Kidney epithelial cell (primary cell): Measurements from ENCODE around the gene NOTUM. TPM values are rescaled to one million over a fixed set of nuclear protein-coding genes. Genes with fewer than 3 reads are reported as not detected.

ENCODE experiments used
- DNase-seq: peaks from one replicate; pipeline ENCODE4 v3.0.0-alpha.2; 2010; ENCODE audit warnings: low read depth
- H3K27me3 ChIP-seq: 2 replicates; pipeline ENCODE4 v1.6.0; 2011; ENCODE audit warnings: low read length; ENCODE audit not compliant: control insufficient read depth, insufficient read depth
- H3K36me3 ChIP-seq: 2 replicates; pipeline ENCODE4 v1.5.1; 2011; ENCODE audit warnings: low read length; ENCODE audit not compliant: control insufficient read depth, insufficient read depth
- H3K4me3 ChIP-seq: 2 replicates; pipeline ENCODE4 v1.5.1; 2011; ENCODE audit warnings: low read depth, mild to moderate bottlenecking, control low read depth, low read length
- total RNA-seq: library from RNA; depleted of rRNA; stranded (reverse); fragments of >200 nt; gene quantifications from 2 replicates; pipeline ENCODE4 v1.2.3, GENCODE V29; 2015
- TF ChIP-seq, protein P1 (sequence below): IDR thresholded peaks from 2 replicates; pipeline ENCODE4 v1.5.1; 2011; ENCODE audit warnings: mild to moderate bottlenecking, moderate library complexity, low read length, control low read depth, inconsistent platforms; ENCODE audit not compliant: insufficient read depth, poor library complexity, severe bottlenecking

NOTUM gene
- total RNA-seq, 1 donor from 2014 or later = 0.17 TPM

DNA sequence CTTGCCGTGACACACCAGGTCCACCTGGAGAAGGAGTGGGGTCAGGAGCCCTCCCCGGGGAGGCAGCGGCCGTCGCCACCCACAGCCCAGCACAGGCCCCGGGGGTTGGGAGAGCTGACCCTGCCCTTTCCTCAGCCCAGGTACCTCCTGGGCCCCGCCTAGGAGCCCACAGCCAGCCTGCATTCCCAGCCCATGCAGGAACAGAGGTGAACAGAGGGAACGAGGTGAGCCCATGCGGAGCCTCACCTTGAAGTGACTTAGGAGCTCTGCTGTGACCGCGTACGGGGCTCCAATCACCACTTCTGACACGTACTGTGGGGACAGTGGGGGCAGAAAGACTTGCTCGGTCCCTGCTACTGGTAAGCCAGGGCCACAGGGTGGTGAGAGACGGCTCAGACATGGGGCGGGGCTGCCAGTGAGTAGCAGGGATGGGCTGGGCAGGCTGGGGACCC lies 55.5 kb downstream of the NOTUM start:
- no peak for DNase-seq
- no peaks in the 10 kb centered on the region for H3K36me3 ChIP-seq

DNA sequence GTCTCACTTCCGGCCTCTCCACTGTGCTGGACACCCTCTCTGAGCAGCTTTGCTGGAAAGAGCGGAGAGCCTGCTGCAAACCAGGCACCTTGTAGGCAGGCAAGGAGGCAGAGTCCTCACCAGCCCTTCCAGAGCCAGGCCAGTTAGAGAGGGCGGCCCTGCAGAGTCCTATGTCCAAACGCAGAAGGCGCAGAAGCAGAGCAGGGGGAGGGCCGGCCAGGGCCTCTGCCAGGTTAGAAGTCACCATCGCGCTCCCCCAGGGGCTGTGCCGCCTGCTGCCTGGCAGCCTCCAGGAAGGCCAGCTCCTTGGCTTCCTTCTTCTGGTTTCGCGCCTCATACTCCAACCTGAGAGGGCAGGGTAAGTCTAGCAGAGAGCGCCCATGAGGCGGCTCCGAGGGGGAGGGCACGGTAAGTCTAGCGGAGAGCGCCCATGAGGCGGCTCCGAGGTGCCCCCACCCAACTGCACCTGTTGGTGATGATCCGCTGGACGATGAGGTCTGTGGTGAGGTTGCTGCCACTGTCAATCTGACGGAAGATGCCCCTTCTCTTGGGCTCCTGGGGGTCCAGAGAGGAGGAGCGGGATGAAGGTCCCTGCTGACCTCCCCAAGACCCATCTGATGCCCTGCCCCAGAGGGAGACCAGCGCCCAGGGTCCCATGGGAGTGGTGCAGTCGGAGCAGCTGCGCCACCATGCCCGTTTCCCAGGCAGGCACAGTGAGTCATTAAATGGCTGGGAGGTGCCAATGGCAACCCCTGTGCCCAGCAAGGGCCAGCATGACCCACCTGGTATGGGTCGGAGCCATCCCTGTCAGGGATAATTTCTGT lies 56.2 kb downstream of the NOTUM start:
- TF ChIP-seq, protein P1, sequence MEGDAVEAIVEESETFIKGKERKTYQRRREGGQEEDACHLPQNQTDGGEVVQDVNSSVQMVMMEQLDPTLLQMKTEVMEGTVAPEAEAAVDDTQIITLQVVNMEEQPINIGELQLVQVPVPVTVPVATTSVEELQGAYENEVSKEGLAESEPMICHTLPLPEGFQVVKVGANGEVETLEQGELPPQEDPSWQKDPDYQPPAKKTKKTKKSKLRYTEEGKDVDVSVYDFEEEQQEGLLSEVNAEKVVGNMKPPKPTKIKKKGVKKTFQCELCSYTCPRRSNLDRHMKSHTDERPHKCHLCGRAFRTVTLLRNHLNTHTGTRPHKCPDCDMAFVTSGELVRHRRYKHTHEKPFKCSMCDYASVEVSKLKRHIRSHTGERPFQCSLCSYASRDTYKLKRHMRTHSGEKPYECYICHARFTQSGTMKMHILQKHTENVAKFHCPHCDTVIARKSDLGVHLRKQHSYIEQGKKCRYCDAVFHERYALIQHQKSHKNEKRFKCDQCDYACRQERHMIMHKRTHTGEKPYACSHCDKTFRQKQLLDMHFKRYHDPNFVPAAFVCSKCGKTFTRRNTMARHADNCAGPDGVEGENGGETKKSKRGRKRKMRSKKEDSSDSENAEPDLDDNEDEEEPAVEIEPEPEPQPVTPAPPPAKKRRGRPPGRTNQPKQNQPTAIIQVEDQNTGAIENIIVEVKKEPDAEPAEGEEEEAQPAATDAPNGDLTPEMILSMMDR = no peak
- H3K4me3 ChIP-seq = no peak overlapping the region
- H3K36me3 ChIP-seq = peaks cover under 1% of the 10 kb centered on the region
- no peak for DNase-seq
- peaks cover 13% of the 10 kb centered on the region for H3K27me3 ChIP-seq

More for the DNA sequence above, 55.5 kb downstream of the NOTUM start:
- H3K27me3 ChIP-seq = peaks cover 13% of the 10 kb centered on the region
- TF ChIP-seq, protein P1 = no peak
- H3K4me3 ChIP-seq = no peak overlapping the region

DNA sequence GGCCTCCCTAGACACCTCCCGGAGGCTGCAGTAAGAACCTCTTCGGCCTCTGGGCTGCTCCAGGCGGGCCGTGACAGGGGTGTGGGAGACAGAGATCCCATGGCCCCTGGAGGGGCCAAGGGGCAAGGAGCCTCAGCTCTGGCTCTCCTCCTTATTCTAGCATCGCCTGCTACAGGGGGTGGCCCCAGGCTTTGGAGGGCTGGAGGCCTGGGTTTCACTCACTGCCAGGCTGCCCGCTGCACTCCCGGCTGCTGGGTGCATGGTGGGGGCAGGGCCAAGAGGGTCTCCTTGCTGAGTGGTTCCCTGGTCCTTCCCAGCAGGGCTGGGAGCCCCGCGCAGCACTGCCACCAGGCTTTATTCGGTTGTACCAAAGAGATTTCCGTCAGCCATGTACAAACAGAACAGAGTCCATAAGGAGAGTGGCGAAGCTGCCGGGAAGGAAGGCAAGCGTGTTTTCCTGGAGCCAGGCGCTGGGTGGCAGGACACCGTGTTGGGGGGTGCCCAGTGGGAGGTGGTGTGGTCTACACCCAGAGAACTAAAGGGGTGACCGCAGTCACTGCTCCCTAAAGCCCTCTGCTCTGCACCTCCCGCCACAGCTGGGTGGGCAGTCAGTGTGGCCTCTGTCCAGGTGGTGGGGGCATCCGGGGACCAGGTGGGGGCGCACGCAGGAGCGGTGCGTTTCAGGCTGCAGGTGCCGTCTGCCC lies 56.9 kb downstream of the NOTUM start:
- H3K4me3 ChIP-seq = no peak overlapping the region
- DNase-seq = no peak
- H3K36me3 ChIP-seq = peaks cover 4% of the 10 kb centered on the region
- H3K27me3 ChIP-seq = peaks cover 13% of the 10 kb centered on the region
- TF ChIP-seq, protein P1 = no peak

DNA sequence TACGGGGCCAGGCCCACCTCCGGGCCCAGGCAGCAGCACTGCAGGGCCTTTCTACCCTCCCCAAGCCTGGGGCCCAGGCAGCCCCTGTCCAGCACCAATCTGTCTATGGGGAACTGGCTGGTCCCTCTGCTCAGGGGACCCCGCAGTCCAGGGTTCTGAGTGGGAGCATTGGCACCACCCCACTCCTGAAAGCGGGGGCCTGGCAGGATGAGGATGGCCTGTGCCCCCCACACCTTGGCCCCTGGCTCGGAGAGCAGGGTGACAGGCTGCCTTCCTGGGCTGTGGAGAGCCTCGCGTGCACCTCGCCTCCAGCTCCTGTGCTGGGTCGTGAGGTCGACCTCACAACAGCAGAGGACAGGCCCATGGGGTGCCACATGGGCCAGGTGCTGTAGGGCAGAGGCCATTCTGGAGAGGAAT lies 57.6 kb downstream of the NOTUM start:
- no peak for DNase-seq
- H3K27me3 ChIP-seq = peaks cover 13% of the 10 kb centered on the region
- no peak overlapping the region for H3K4me3 ChIP-seq
- TF ChIP-seq, protein P1 = no peak
- H3K36me3 ChIP-seq = peaks cover 4% of the 10 kb centered on the region

DNA sequence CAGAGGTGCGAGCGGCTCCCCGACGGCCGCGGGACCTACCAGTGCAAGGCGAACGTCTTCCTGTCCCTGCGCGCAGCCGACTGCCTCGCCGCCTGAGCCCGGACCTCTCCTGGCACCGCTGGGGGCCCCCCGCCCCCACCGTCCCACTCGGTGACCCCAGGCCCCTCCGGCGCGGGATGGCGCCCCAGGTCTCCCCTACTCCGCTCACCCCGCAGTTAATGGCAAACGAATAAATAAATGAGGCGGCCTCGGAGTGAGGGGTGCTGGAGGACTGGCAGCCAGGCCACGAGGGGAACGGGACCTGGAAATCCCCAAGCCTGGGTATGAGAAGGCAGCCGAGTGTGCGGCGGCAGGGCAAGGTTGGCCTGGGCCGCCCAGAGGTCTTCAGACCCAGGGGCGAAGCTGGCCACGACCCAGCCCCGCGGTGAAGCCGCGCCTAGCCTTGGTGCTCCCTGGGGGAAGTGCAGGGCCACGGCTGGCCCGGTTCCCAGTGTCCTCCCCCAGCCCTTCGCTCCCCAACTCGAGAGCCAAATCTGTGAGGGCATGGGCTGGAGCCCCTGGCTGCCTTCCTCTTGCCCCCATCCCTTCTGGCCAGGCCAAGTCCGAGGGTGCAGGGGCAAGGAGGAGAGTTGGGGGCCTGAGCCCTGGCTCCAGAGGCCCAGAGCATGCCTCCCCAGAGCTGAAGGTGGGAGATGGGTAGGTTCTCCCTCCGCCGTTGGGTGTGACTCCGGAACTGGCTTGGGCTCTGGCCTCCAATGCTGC lies 58.2 kb downstream of the NOTUM start:
- H3K4me3 ChIP-seq = no peak overlapping the region
- DNase-seq = no peak
- peaks cover 4% of the 10 kb centered on the region for H3K36me3 ChIP-seq
- TF ChIP-seq, protein P1 = no peak
- peaks cover 13% of the 10 kb centered on the region for H3K27me3 ChIP-seq

Other genes starting within 250 kb of the NOTUM start
- 23.7 and 27.8 TPM in 2 replicates for gene SLC25A10, start 248.9 kb downstream of the NOTUM start, total RNA-seq
- gene GCGR, start 157.0 kb downstream of the NOTUM start, total RNA-seq = not detected in 2 replicates
- gene MCRIP1, start 127.9 kb downstream of the NOTUM start, total RNA-seq = 131 and 137 TPM in 2 replicates
- 0.38 TPM in 1 of 2 replicates, not detected in the other for gene PPP1R27, start 126.1 kb downstream of the NOTUM start, total RNA-seq
- gene P4HB, start 100.7 kb downstream of the NOTUM start, total RNA-seq = 870 and 1,165 TPM in 2 replicates
- gene ARHGDIA, start 89.8 kb downstream of the NOTUM start, total RNA-seq = 243 and 355 TPM in 2 replicates
- gene ALYREF, start 69.6 kb downstream of the NOTUM start, total RNA-seq = 143 and 151 TPM in 2 replicates
- 205 and 232 TPM in 2 replicates for gene ANAPC11, start 69.5 kb downstream of the NOTUM start, total RNA-seq
- 1.2 and 1.9 TPM in 2 replicates for gene NPB, start 58.9 kb downstream of the NOTUM start, total RNA-seq
- 30.4 and 41.1 TPM in 2 replicates for gene PCYT2, start 49.8 kb downstream of the NOTUM start, total RNA-seq
- gene SIRT7, start 43.0 kb downstream of the NOTUM start, total RNA-seq = 26.4 and 31.3 TPM in 2 replicates
- gene MAFG, start 33.5 kb downstream of the NOTUM start, total RNA-seq = 39.7 and 41.1 TPM in 2 replicates
- 132 and 166 TPM in 2 replicates for gene PYCR1, start 23.9 kb downstream of the NOTUM start, total RNA-seq
- gene MYADML2, start 14.0 kb downstream of the NOTUM start, total RNA-seq = not detected in 2 replicates
- 19.5 and 26.8 TPM in 2 replicates for gene ASPSCR1, start 16.4 kb upstream of the NOTUM start, total RNA-seq
- gene CENPX, start 61.7 kb upstream of the NOTUM start, total RNA-seq = 61.3 and 62.3 TPM in 2 replicates
- 16.1 and 22.2 TPM in 2 replicates for gene LRRC45, start 62.1 kb upstream of the NOTUM start, total RNA-seq
- 57.4 and 64.1 TPM in 2 replicates for gene RAC3, start 70.5 kb upstream of the NOTUM start, total RNA-seq
- gene DCXR, start 76.5 kb upstream of the NOTUM start, total RNA-seq = 70.8 and 73.6 TPM in 2 replicates
- gene RFNG, start 90.6 kb upstream of the NOTUM start, total RNA-seq = 72.3 and 112 TPM in 2 replicates
- 150 and 163 TPM in 2 replicates for gene GPS1, start 90.7 kb upstream of the NOTUM start, total RNA-seq
- gene DUS1L, start 104.6 kb upstream of the NOTUM start, total RNA-seq = 147 and 177 TPM in 2 replicates
- 202 and 249 TPM in 2 replicates for gene FASN, start 137.0 kb upstream of the NOTUM start, total RNA-seq